GM12873 (cell line): ENCODE data around the gene FXYD2.

ENCODE experiments used
- TF ChIP-seq, protein P1 (sequence below): IDR thresholded peaks from 2 replicates; pipeline ENCODE4 v1.5.1; 2012; ENCODE audit warnings: low read depth, mild to moderate bottlenecking, moderate library complexity, low read length, control low read depth; ENCODE audit not compliant: insufficient read depth; ENCODE audit errors: missing control alignments

Gene FXYD2

DNA sequence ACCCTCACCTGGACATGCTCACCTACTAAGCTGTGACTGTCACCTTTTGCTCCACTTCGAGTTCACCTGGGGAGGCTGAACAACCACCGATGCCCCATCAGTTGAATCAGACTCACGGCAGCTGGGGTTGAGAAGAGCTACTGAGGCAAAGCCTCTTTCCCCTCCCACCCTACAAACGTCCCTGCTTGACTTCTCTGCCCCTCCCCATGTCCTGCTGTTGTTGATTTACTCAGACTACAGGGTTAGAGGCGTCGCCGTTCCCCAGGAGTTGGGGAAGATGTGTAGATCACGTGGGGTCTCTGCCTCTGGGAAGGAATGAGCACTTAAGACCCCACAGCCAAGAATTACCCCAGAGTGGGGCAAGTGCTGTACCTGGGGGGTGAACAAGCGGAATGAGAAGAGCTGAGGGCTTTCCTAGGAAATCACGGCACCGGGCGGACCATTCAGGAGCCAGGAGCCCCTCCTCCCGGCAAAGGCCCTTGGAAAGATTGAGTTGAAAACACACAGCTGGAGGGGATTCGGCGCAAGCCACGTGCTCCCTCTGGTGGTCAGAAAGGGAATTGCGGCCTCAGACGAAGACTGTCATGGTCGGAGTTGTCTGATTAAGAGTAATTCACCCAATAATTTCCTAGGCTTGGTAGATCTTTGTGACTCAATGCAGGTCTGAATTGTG is 7.0 kb downstream of the FXYD2 start:
- TF ChIP-seq, protein P1, sequence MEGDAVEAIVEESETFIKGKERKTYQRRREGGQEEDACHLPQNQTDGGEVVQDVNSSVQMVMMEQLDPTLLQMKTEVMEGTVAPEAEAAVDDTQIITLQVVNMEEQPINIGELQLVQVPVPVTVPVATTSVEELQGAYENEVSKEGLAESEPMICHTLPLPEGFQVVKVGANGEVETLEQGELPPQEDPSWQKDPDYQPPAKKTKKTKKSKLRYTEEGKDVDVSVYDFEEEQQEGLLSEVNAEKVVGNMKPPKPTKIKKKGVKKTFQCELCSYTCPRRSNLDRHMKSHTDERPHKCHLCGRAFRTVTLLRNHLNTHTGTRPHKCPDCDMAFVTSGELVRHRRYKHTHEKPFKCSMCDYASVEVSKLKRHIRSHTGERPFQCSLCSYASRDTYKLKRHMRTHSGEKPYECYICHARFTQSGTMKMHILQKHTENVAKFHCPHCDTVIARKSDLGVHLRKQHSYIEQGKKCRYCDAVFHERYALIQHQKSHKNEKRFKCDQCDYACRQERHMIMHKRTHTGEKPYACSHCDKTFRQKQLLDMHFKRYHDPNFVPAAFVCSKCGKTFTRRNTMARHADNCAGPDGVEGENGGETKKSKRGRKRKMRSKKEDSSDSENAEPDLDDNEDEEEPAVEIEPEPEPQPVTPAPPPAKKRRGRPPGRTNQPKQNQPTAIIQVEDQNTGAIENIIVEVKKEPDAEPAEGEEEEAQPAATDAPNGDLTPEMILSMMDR = peak; percentile 100

DNA sequence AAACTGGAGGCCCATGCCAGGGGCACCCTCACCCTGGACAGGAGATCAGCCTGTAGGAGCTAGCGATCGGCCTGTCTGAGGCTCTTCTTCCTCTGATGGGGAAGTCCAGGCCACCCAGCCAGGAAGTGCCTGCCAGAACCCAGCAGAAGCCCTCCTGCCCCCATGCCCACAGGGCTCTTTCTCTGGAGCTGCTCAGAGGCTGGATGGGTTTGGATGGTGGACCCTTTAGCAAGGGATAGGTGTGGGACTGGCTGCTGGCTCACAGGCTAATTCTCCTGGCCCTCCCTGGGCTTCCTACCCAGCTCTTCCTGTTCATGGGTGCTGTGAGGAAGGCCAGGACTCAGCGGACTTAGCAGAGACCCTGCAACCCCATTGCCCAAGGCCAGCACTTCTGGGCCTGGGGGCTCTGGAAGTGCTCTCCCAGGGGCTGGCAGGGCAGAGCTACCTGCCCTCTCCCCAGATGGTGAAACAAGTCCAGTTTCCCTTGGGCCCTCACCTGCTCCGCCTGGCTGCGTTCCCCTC is 7.6 kb downstream of the FXYD2 start:
- TF ChIP-seq, protein P1 = no peak

DNA sequence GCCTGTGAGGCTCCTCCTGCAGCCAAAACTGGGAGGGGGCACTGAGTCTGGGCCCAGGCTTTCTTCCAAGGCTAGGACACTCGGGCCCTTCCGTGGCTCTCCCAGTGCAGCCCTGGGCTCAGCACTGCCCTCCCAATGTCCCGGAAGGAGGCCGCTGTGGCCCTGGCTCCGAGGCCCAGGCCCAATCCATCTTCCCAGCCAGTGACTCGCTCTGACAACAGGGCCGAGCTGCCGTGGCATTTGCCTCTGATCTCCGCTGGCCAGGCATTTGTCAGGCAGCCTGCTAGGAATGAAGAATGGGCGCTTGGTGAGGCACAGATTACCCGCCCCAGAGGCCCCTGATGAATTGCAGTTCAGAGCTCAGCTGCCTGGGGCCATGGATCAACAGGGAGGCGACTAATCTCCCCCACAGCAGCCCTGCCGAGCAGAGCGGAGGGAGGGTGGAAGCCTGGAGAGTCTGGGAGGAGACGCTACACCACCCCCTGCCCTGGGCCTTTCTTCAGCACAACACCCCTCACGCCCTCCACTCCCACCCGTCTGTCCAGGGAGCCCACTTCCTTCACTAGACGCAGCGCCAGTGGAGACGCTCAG is 8.3 kb downstream of the FXYD2 start:
- TF ChIP-seq, protein P1 = no peak

DNA sequence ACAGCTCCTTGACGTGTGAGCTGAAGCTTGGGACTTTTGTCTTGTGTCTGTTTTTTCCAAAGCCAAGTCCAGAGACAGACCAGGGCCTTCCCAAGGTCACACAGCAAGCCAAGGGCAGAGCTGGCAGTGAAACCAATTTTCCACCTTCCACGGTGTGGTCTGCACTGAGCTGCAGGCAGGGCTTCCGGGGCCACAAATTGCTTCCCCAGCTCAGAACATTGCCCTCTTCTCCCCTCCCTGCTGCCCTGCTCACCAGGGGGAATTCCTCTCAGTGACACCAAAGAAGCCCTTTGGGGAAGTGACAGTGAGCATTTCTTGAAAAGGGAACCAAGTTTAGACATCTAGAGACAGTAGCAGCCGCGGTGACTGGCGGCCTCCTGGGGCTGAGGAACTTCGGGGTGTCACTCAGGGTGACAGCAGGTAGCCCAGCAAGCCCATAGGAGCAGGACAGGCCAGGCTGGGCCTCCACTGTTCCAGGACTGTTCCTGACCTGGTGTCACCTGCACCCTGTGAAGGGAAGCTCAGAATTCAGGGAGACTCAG is 9.2 kb downstream of the FXYD2 start:
- TF ChIP-seq, protein P1 = no peak

DNA sequence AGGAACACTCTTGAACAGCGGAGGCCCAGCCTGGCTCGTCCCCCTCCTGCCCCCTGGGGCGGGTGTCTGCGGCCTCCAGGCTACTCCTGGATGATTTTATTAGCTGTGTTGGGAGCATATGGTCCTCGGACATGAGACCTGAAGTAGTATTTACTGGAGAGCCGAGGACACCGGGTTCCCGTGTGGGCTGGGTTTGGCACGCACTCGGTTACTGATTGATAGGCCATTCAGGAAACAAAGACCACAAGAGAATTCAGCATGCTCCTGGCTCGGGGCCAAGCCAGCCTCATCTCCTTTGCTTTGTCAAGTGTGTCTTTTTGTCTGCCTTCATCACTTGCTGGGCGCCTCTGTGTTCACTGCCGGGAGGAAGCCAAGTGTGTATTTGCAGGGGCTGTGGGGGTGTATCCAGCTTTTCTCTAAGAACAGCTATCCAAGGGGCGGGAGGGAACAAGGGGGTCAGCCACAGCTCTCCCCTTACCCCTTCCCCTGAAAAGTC is 9.7 kb downstream of the FXYD2 start:
- TF ChIP-seq, protein P1 = no peak

DNA sequence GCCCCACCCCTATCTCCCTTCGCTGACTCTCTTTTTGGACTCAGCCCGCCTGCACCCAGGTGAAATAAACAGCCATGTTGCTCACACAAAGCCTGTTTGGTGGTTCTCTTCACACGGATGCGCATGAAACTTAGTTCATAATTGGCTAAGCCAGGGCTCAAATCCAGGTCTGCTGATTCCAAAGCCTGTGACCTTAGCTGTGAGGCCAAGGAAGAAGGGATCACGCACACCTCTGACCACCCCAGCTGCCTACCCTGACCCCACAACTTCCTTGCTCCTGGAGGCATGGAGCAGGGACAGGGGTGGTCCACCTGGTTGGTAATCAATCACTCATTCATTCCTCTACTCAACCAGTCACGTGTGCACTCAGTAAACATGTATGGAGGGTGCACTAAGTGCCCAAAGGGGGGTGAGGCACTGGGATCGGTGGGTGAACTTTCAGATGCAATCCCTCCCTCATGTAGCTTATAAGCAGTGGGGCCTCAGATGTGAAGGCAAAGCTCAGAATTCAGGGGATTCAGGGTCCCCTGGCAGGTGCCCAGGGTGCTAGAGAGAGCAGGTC is 10.3 kb downstream of the FXYD2 start:
- TF ChIP-seq, protein P1 = no peak
